ENCODE results near the gene SALL4.
"Not testable (repeated sequence)": the region's sequence is repeated elsewhere in the genome, so short reads cannot be mapped to it uniquely, and the experiment has no call there.

The SALL4 gene

DNA sequence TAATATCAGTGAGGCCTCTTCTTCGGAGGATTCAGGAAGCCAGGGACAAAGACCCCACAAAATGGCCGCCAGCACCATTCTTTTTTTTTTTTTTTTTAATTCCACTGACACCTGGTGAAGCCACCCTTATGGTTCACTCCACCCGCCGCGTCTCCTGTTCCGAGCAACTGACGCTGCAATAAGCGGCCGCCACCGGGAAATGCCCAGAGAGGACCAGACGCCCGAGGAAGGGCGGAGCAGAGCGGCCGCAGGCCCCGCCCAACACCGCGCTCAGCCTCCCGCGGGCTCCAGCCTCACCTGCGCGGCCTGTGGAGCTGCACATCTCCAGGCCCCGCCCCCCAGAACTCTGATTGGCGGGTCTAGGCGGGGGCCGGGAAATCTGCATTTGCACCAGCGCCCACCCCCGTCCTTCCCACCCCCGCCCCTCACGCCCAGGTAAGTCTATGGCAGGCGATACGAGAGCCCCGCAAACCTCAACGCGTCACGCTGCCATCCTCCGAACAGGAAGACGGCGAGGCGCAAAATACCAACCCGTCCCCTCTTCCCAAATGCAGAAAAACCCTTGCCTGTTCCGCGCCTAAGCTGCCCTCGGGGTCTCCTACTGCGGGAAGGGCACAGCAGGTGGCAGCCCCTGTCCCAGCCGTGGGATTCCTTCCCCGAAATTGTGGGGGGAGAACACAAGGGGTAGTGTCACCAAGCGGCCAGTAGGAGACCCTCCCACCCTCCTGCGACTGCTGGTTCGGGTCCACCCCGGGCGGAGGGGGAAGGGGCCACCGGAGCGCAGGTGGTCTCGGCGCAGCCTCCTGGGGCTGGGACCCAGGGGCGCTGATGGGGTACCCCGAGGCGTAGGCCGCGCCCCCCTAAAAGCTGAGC is 35.1 kb downstream of the SALL4 start:
- Histone ChIP-seq H3K4me3 (ENCODE audit: low read depth in 1 of 2, low read length in 2 of 2) (peak overlapping the region; percentile 81 to 82), H3K27ac (ENCODE audit: low read depth, low read length) (peak overlapping the region; percentile 66), H3K36me3 (ENCODE audit: control insufficient read depth in 1 of 2, insufficient read depth in 2 of 2, low read length in 2 of 2) (no peaks in the 10 kb centered on the region), H3K9ac (ENCODE audit: low read depth in 1 of 2, low read length in 2 of 2) (peak overlapping the region; percentile 80 to 93), H3K4me1 (ENCODE audit: control insufficient read depth in 1 of 2, insufficient read depth in 2 of 2, low read length in 2 of 2) (peaks cover 3 to 5% of the 10 kb centered on the region in 2 donors), H3K9me3 (ENCODE audit: control insufficient read depth in 1 of 2, low read length in 2 of 2) (no peaks in the 10 kb centered on the region), H3K27me3 (ENCODE audit: control insufficient read depth in 1 of 2, insufficient read depth in 2 of 2, low read length in 2 of 2) (no peaks in the 10 kb centered on the region)

DNA sequence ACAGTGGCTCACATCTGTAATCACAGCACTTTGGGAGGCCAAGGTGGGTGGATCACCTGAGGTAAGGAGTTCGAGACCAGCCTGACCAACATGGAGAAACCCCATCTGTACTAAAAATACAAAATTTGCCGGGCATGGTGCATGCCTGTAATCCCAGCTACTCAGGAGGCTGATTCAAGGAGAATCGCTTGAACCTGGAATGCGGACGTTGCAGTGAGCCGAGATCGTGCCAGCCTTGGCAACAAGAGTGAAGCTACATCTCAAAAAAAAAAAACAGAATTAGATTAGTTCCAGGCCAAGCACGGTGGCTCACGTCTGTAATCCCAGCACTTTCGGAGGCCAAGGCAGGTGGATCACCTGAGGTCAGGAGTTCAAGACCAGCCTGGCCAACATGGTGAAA is 36.9 kb downstream of the SALL4 start:
- H3K36me3 ChIP-seq (ENCODE audit: control insufficient read depth in 1 of 2, insufficient read depth in 2 of 2, low read length in 2 of 2); H3K27ac ChIP-seq (ENCODE audit: low read depth, low read length); H3K27me3 ChIP-seq (ENCODE audit: control insufficient read depth in 1 of 2, insufficient read depth in 2 of 2, low read length in 2 of 2); H3K4me1 ChIP-seq (ENCODE audit: control insufficient read depth in 1 of 2, insufficient read depth in 2 of 2, low read length in 2 of 2); H3K9me3 ChIP-seq (ENCODE audit: control insufficient read depth in 1 of 2, low read length in 2 of 2); H3K9ac ChIP-seq (ENCODE audit: low read depth in 1 of 2, low read length in 2 of 2); H3K4me3 ChIP-seq (ENCODE audit: low read depth in 1 of 2, low read length in 2 of 2): not testable (repeated sequence)

DNA sequence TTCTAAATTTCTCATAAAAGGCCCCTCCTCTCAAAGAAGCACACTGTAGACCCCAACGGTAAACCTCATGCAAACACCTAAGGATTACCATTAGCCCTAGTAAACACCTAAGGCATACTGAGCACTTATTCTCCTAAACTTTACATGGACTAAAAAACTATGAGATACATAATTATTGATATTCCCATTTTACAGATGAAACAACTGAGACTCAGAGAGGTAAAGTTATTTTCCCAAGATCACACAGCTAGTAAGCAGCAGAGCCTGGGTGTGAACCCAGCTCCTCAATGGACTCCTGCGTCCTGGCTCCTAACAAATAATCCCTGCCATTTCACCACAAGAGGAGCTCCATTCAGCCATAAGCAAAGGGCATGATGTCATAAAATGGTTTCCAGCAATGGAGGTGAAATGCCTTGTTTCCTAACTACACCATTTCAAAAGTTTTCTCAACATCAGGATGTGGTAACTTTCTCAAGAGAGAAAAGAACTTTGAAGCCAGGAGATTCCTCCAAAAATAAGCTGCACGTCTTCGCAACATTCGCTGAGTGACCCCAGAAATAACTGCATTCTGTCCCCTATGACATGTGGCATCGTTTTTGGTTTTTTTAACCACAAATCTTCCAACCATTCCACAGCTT is 38.2 kb downstream of the SALL4 start:
- Histone ChIP-seq H3K9me3 (ENCODE audit: control insufficient read depth in 1 of 2, low read length in 2 of 2) (no peaks in the 10 kb centered on the region), H3K27me3 (ENCODE audit: control insufficient read depth in 1 of 2, insufficient read depth in 2 of 2, low read length in 2 of 2) (no peaks in the 10 kb centered on the region), H3K9ac (ENCODE audit: low read depth in 1 of 2, low read length in 2 of 2) (no peak overlapping the region), H3K36me3 (ENCODE audit: control insufficient read depth in 1 of 2, insufficient read depth in 2 of 2, low read length in 2 of 2) (no peaks in the 10 kb centered on the region), H3K4me3 (ENCODE audit: low read depth in 1 of 2, low read length in 2 of 2) (no peak overlapping the region), H3K27ac (ENCODE audit: low read depth, low read length) (no peak overlapping the region), H3K4me1 (ENCODE audit: control insufficient read depth in 1 of 2, insufficient read depth in 2 of 2, low read length in 2 of 2) (peaks cover 4 to 6% of the 10 kb centered on the region in 2 donors)

DNA sequence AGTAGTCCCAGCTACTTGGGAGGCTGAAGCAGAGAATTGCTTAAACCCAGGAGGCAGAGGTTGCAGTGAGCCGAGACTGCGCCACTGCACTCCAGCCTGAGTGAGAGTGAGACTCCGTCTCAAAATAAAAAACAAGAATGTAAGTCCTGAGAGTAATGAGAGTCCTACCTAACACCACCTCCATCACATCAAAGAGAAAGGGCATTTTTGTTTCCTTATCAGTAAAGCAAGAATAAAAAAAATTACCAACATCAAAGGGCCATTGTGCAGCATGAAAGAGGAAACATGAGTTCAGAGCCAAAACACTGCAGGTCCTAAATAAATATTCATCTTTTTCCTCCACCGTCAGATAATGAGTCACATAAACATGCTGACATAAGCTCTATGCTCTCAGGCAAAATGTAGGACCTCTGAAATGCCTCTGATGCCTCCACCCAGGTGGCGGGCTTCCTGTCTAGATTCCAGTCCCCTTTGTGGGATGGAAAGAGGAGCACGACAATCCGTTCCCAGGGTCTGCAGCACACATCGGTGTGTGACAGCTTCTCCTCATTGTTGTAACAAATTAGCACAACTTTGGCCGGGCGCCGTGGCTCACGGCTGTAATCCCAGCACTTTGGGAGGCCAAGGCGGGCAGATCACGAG is 41.3 kb downstream of the SALL4 start:
- Histone ChIP-seq H3K27ac (ENCODE audit: low read depth, low read length) (no peak overlapping the region), H3K27me3 (ENCODE audit: control insufficient read depth in 1 of 2, insufficient read depth in 2 of 2, low read length in 2 of 2) (no peaks in the 10 kb centered on the region), H3K36me3 (ENCODE audit: control insufficient read depth in 1 of 2, insufficient read depth in 2 of 2, low read length in 2 of 2) (no peaks in the 10 kb centered on the region), H3K4me3 (ENCODE audit: low read depth in 1 of 2, low read length in 2 of 2) (peak overlapping the region; percentile 30 to 48), H3K9me3 (ENCODE audit: control insufficient read depth in 1 of 2, low read length in 2 of 2) (no peaks in the 10 kb centered on the region), H3K9ac (ENCODE audit: low read depth in 1 of 2, low read length in 2 of 2) (peak overlapping the region in 1 of 2 donors; percentile 0), H3K4me1 (ENCODE audit: control insufficient read depth in 1 of 2, insufficient read depth in 2 of 2, low read length in 2 of 2) (peaks cover 14% of the 10 kb centered on the region in 2 donors)

DNA sequence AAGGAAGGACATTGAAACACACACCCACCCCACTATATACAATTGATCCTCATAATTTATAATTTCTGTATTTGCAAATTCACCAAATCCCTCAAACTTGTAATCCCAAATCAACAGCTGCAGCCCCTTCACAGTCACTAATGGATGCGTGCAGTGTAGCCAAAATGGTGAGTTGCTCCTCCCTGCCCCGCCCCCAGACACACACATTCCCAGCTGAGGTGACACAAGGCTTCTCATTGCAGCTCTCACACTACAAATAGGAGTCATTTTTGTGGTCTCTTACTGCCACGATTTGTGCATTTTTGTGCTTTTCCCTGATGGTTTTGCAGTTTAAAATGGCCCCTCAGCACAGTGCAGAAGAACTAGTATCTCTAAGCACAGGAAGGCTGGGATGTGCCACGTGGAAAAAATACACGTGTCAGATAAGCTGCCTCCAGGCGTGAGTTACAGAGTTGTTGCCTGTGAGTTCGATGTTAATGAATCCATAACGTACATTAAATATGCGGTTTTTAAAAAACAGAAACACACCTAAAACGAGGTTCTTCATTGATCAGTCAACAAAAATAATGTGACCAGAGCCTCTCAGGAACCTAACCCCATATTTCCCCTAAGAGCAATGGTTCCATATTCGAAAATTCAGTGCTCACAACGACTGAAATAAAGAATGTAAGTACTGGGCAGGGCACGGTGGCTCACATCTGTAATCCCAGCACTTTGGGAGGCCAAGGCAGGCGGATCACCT is 42.4 kb downstream of the SALL4 start:
- Histone ChIP-seq H3K4me1 (ENCODE audit: control insufficient read depth in 1 of 2, insufficient read depth in 2 of 2, low read length in 2 of 2) (peaks cover 14% of the 10 kb centered on the region in 2 donors), H3K27ac (ENCODE audit: low read depth, low read length) (no peak overlapping the region), H3K27me3 (ENCODE audit: control insufficient read depth in 1 of 2, insufficient read depth in 2 of 2, low read length in 2 of 2) (no peaks in the 10 kb centered on the region), H3K9me3 (ENCODE audit: control insufficient read depth in 1 of 2, low read length in 2 of 2) (no peaks in the 10 kb centered on the region), H3K4me3 (ENCODE audit: low read depth in 1 of 2, low read length in 2 of 2) (no peak overlapping the region), H3K36me3 (ENCODE audit: control insufficient read depth in 1 of 2, insufficient read depth in 2 of 2, low read length in 2 of 2) (no peaks in the 10 kb centered on the region), H3K9ac (ENCODE audit: low read depth in 1 of 2, low read length in 2 of 2) (no peak overlapping the region)

DNA sequence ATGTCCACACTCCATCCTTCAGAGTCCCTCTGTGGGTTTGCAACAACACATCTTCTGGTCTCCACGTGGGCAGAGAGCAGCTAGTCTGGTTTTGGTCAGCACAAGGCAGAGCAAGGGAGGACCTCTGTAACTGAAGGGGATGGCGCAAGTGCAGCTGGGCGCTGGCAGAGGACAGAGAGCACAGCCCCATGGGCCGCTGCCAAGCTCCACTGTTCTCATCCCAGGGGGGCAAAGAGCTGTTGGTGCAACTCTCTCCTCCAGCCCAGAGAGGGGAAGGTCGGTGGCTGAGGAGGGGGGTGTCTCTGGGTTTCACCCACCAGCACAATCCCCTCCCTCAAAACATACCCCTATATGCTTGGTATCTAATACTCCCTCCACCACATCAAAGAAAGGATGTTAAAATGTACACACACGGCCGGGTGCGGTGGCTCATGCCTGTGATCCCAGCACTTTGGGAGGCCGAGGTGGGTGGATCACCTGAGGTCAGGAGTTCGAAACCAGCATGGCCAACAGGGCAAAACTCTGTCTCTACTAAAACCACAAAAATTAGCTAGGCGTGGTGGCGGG is 43.3 kb downstream of the SALL4 start:
- no peak overlapping the region for H3K27ac ChIP-seq (ENCODE audit: low read depth, low read length)
- no peaks in the 10 kb centered on the region for H3K9me3 ChIP-seq (ENCODE audit: control insufficient read depth in 1 of 2, low read length in 2 of 2)
- H3K9ac ChIP-seq (ENCODE audit: low read depth in 1 of 2, low read length in 2 of 2) = peak overlapping the region in 1 of 2 donors; percentile 2
- no peaks in the 10 kb centered on the region for H3K27me3 ChIP-seq (ENCODE audit: control insufficient read depth in 1 of 2, insufficient read depth in 2 of 2, low read length in 2 of 2)
- no peaks in the 10 kb centered on the region for H3K36me3 ChIP-seq (ENCODE audit: control insufficient read depth in 1 of 2, insufficient read depth in 2 of 2, low read length in 2 of 2)
- H3K4me1 ChIP-seq (ENCODE audit: control insufficient read depth in 1 of 2, insufficient read depth in 2 of 2, low read length in 2 of 2) = peaks cover 14% of the 10 kb centered on the region in 2 donors
- no peak overlapping the region for H3K4me3 ChIP-seq (ENCODE audit: low read depth in 1 of 2, low read length in 2 of 2)

DNA sequence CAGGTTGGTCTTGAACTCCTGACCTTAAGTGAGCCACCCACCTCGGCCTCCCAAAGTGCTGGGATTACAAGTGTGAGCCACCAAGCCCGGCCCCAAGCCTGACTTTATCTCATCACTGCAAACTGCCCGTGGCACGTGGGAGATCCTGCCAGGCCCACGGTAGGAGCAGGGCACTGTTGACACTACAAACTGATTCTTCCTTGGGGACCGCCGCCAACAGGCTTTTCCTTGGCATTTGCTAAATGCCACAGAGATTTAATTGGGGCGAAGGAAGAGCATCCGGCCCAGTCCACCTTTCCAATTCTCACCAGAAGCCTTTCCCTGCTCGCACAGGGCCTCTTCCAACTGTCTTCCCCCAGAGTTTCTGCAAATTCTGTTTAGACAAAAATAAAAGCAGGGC is 45.1 kb downstream of the SALL4 start:
- Histone ChIP-seq H3K9ac (ENCODE audit: low read depth in 1 of 2, low read length in 2 of 2) (no peak overlapping the region), H3K4me3 (ENCODE audit: low read depth in 1 of 2, low read length in 2 of 2) (no peak overlapping the region), H3K27me3 (ENCODE audit: control insufficient read depth in 1 of 2, insufficient read depth in 2 of 2, low read length in 2 of 2) (no peaks in the 10 kb centered on the region), H3K27ac (ENCODE audit: low read depth, low read length) (no peak overlapping the region), H3K4me1 (ENCODE audit: control insufficient read depth in 1 of 2, insufficient read depth in 2 of 2, low read length in 2 of 2) (peaks cover 14 to 17% of the 10 kb centered on the region in 2 donors), H3K9me3 (ENCODE audit: control insufficient read depth in 1 of 2, low read length in 2 of 2) (no peaks in the 10 kb centered on the region), H3K36me3 (ENCODE audit: control insufficient read depth in 1 of 2, insufficient read depth in 2 of 2, low read length in 2 of 2) (no peaks in the 10 kb centered on the region)

DNA sequence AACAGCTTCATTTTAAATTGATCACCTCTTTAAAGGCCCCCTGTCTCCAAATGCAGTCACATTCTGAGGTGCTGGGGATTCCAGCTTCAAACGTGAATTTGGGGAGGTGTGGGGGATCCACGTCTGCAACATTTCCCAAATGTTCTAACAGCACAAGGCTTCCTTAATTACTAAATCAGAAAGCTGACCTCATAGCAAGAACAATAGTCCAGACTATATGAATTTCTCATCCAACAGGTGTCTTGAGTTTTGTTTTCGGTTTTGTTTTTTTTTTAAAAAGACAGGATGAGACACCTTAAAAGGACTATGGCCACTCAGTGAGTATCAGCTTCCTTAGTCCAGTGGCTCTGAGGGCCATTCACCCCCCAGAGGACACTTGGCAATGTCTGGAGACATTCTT is 45.7 kb downstream of the SALL4 start:
- Histone ChIP-seq H3K4me3 (ENCODE audit: low read depth in 1 of 2, low read length in 2 of 2) (no peak overlapping the region), H3K27me3 (ENCODE audit: control insufficient read depth in 1 of 2, insufficient read depth in 2 of 2, low read length in 2 of 2) (no peaks in the 10 kb centered on the region), H3K9me3 (ENCODE audit: control insufficient read depth in 1 of 2, low read length in 2 of 2) (no peaks in the 10 kb centered on the region), H3K36me3 (ENCODE audit: control insufficient read depth in 1 of 2, insufficient read depth in 2 of 2, low read length in 2 of 2) (no peaks in the 10 kb centered on the region), H3K4me1 (ENCODE audit: control insufficient read depth in 1 of 2, insufficient read depth in 2 of 2, low read length in 2 of 2) (peaks cover 11 to 17% of the 10 kb centered on the region in 2 donors), H3K27ac (ENCODE audit: low read depth, low read length) (no peak overlapping the region), H3K9ac (ENCODE audit: low read depth in 1 of 2, low read length in 2 of 2) (no peak overlapping the region)

DNA sequence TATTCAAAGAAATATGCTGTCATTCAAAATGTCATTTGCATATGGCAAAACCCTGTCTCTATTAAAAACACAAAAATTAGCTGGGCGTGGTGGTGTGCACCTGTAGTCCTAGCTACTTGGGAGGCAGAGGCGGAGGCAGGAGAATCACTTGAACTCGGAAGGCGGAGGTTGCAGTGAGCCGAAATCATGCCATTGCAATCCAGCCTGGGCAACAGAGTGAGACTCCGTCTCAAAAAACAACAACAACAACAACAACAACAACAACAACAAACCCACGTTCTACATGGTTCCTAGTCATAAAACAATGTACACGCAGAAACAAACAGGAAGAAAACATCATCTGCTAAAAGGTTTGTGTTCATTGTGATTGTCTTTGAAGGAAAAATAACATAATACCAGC is 49.1 kb downstream of the SALL4 start:
- H3K36me3 ChIP-seq (ENCODE audit: control insufficient read depth in 1 of 2, insufficient read depth in 2 of 2, low read length in 2 of 2); H3K27ac ChIP-seq (ENCODE audit: low read depth, low read length); H3K27me3 ChIP-seq (ENCODE audit: control insufficient read depth in 1 of 2, insufficient read depth in 2 of 2, low read length in 2 of 2); H3K9me3 ChIP-seq (ENCODE audit: control insufficient read depth in 1 of 2, low read length in 2 of 2); H3K9ac ChIP-seq (ENCODE audit: low read depth in 1 of 2, low read length in 2 of 2); H3K4me3 ChIP-seq (ENCODE audit: low read depth in 1 of 2, low read length in 2 of 2): not testable (repeated sequence)
- H3K4me1 ChIP-seq (ENCODE audit: control insufficient read depth in 1 of 2, insufficient read depth in 2 of 2, low read length in 2 of 2) = peaks cover 16 to 26% of the 10 kb centered on the region in 2 donors

All from duodenal mucosa (tissue), 2 donors.